Pulmonary artery endothelial cell (primary cell): ENCODE measurements around the gene AREL1. TPM values are rescaled to one million over a fixed set of nuclear protein-coding genes. Genes with fewer than 3 reads are reported as not detected.

Experiments used
- DNase-seq: peaks from one replicate; pipeline ENCODE4 v3.0.0-alpha.2; 2011; ENCODE audit warnings: low read depth, low spot score
- total RNA-seq: library from RNA; depleted of rRNA; stranded (reverse); fragments of >200 nt; gene quantifications from 2 replicates; pipeline ENCODE4 v1.2.3, GENCODE V29; 2014

Gene AREL1
- total RNA-seq, 1 donor from 2014 or later: 32.2 TPM

GRCh38 chr14:74638966-74639365 lies 73.9 kb downstream of the AREL1 start:
- no peak for DNase-seq

- peak; percentile 41 for DNase-seq
Measured at GRCh38 chr14:74638066-74638465, 74.8 kb downstream of the AREL1 start.

GRCh38 chr14:74637178-74637550 lies 75.7 kb downstream of the AREL1 start:
- no peak for DNase-seq

GRCh38 chr14:74636424-74637177 lies 76.3 kb downstream of the AREL1 start:
- no peak for DNase-seq

GRCh38 chr14:74635847-74636246 lies 77.0 kb downstream of the AREL1 start:
- no peak for DNase-seq

GRCh38 chr14:74634964-74635363 lies 77.9 kb downstream of the AREL1 start:
- DNase-seq: no peak

GRCh38 chr14:74634481-74634880 lies 78.4 kb downstream of the AREL1 start:
- no peak for DNase-seq

GRCh38 chr14:74630881-74631690 lies 81.8 kb downstream of the AREL1 start:
- DNase-seq: no peak

- no peak for DNase-seq
Measured at GRCh38 chr14:74628418-74628817, 84.5 kb downstream of the AREL1 start.

- no peak for DNase-seq
Measured at GRCh38 chr14:74627076-74627475, 85.8 kb downstream of the AREL1 start.

- DNase-seq: no peak
Measured at GRCh38 chr14:74622257-74622656, 90.6 kb downstream of the AREL1 start.

GRCh38 chr14:74621556-74621955 lies 91.3 kb downstream of the AREL1 start:
- no peak for DNase-seq

- DNase-seq: no peak
Measured at GRCh38 chr14:74620923-74621322, 92.0 kb downstream of the AREL1 start.

GRCh38 chr14:74620497-74620921 lies 92.4 kb downstream of the AREL1 start:
- DNase-seq: peak; percentile 94

GRCh38 chr14:74619672-74620131 lies 93.2 kb downstream of the AREL1 start:
- peak; percentile 79 for DNase-seq

- peak; percentile 58 for DNase-seq
Measured at GRCh38 chr14:74618078-74618952, 94.6 kb downstream of the AREL1 start.

- no peak for DNase-seq
Measured at GRCh38 chr14:74616996-74617700, 95.7 kb downstream of the AREL1 start.

GRCh38 chr14:74616507-74616906 lies 96.4 kb downstream of the AREL1 start:
- peak; percentile 61 for DNase-seq

- no peak for DNase-seq
Measured at GRCh38 chr14:74615735-74616134, 97.1 kb downstream of the AREL1 start.

GRCh38 chr14:74614508-74615495 lies 98.1 kb downstream of the AREL1 start:
- DNase-seq: no peak
